SK-N-SH treated with all-trans-retinoic acid at 6 μM for 48 hours (cell line): ENCODE results near the gene TRAPPC1.

ENCODE experiments used
- CREB5 ChIP-seq: fragments of 250-450 bp; sonication (Bioruptor Pico); IDR thresholded peaks from 2 replicates; pipeline ENCODE4 v1.5.1; 2020; ENCODE audit warnings: low read depth, mild to moderate bottlenecking, moderate library complexity
- CSDC2 ChIP-seq: fragments of 250-450 bp; sonication (Bioruptor Pico); IDR thresholded peaks from 2 replicates; pipeline ENCODE4 v1.5.0; 2020; ENCODE audit warnings: mild to moderate bottlenecking, moderate library complexity
- POU6F1 ChIP-seq: fragments of 250-450 bp; sonication (Bioruptor Pico); IDR thresholded peaks from 2 replicates; pipeline ENCODE4 v1.8.0; 2021; ENCODE audit warnings: low read depth, mild to moderate bottlenecking, moderate library complexity, borderline replicate concordance
- PPARA ChIP-seq: fragments of 250-450 bp; sonication (Bioruptor Pico); IDR thresholded peaks from 2 replicates; pipeline ENCODE4 v1.5.0; 2020; ENCODE audit warnings: mild to moderate bottlenecking, borderline replicate concordance
- ZC3H10 ChIP-seq: fragments of 250-450 bp; sonication (Bioruptor Pico); IDR thresholded peaks from 2 replicates; pipeline ENCODE4 v1.5.1; 2021; ENCODE audit warnings: mild to moderate bottlenecking, moderate library complexity
- ZFP30 ChIP-seq: fragments of 450-650 bp; formaldehyde crosslinking; IDR thresholded peaks from 2 replicates; pipeline ENCODE4 v1.5.0; 2022; ENCODE audit warnings: mild to moderate bottlenecking, moderate library complexity
- ZNF8 ChIP-seq: fragments of 450-650 bp; formaldehyde crosslinking; IDR thresholded peaks from 2 replicates; pipeline ENCODE4 v1.5.0; 2020; ENCODE audit warnings: mild to moderate bottlenecking, moderate library complexity
- TF ChIP-seq, protein P1 (sequence below): fragments of 250-450 bp; sonication (Bioruptor Pico); IDR thresholded peaks from 2 replicates; pipeline ENCODE4 v1.8.0; 2020; ENCODE audit warnings: mild to moderate bottlenecking, moderate library complexity, borderline replicate concordance

DNA sequence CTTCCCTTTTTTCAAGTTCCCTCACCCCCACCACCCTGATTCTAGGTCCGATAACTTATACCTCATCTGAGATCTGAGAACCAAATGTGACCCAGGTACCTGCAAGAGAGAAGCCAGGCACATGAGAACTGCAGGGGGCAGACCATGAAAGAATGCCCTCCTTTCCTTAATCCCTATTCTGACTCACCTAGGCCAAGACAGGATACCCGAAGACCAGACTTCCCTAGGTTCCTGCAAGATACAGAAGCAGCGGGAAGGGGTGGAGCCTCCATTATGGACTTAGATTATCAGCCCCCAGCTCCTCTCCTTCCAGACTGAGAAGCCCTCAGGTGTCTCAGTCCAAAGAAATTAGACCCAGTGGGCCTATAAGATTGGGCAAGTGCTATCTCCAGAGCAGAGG lies 4.2 kb downstream of the TRAPPC1 start:
- TF ChIP-seq CSDC2 (CRISPR knock-in tag): no peak
- no peak for TF ChIP-seq ZFP30
- no peak for TF ChIP-seq CREB5
- TF ChIP-seq ZC3H10 (CRISPR knock-in tag): no peak
- TF ChIP-seq PPARA (CRISPR knock-in tag): no peak
- no peak for TF ChIP-seq ZNF8 (CRISPR knock-in tag)
- TF ChIP-seq, protein P1, sequence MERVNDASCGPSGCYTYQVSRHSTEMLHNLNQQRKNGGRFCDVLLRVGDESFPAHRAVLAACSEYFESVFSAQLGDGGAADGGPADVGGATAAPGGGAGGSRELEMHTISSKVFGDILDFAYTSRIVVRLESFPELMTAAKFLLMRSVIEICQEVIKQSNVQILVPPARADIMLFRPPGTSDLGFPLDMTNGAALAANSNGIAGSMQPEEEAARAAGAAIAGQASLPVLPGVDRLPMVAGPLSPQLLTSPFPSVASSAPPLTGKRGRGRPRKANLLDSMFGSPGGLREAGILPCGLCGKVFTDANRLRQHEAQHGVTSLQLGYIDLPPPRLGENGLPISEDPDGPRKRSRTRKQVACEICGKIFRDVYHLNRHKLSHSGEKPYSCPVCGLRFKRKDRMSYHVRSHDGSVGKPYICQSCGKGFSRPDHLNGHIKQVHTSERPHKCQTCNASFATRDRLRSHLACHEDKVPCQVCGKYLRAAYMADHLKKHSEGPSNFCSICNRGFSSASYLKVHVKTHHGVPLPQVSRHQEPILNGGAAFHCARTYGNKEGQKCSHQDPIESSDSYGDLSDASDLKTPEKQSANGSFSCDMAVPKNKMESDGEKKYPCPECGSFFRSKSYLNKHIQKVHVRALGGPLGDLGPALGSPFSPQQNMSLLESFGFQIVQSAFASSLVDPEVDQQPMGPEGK: no peak
- TF ChIP-seq POU6F1 (CRISPR knock-in tag): no peak
